GOT3 (cell line): ENCODE results near the gene UBTD1.
"Not testable (repeated sequence)": the region's sequence is repeated elsewhere in the genome, so short reads cannot be mapped to it uniquely, and the experiment has no call there.

Source experiments
- DNase-seq: peaks from one replicate; lab custom pipeline; 2025; ENCODE audit warnings: mixed read lengths; lab: John Stamatoyannopoulos, UW

Gene UBTD1

GRCh38 chr10:97515271-97515978, 16.7 kb downstream of the UBTD1 start:
- DNase-seq = no peak

DNA sequence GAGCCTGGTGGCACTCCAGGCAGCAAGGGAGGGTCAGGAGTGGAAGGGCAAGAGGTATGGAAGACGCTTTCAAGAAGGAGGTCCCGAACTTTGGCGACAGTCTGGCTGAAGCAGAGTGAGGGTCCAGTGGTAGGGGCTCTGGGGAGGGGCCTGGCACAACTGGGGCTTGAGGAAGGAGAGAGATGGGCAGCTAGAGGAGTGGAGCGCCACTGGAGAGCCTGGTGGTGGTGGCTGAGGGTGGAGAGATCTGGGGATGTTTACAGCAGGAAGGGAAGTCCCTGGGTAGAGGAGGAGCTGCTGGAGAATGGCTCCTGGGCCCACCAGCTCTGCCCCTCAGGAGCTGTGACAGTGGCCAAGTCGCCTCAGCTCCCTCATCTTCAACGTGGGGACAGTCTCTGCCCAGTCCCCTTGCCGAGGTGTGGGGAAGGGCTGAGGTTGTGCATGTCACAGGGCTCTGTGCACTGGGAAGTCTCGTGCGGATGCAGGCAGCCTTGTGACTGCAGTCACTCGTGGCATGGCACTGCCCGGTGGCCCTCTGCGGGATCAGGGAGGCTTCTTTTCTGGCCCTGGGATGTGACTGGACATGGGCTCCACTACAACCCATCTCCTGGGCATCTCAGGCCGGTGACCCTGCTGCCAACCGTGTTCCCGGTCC, 18.5 kb downstream of the UBTD1 start:
- DNase-seq = no peak

GRCh38 chr10:97517778-97518300, 19.1 kb downstream of the UBTD1 start:
- no peak for DNase-seq

DNA sequence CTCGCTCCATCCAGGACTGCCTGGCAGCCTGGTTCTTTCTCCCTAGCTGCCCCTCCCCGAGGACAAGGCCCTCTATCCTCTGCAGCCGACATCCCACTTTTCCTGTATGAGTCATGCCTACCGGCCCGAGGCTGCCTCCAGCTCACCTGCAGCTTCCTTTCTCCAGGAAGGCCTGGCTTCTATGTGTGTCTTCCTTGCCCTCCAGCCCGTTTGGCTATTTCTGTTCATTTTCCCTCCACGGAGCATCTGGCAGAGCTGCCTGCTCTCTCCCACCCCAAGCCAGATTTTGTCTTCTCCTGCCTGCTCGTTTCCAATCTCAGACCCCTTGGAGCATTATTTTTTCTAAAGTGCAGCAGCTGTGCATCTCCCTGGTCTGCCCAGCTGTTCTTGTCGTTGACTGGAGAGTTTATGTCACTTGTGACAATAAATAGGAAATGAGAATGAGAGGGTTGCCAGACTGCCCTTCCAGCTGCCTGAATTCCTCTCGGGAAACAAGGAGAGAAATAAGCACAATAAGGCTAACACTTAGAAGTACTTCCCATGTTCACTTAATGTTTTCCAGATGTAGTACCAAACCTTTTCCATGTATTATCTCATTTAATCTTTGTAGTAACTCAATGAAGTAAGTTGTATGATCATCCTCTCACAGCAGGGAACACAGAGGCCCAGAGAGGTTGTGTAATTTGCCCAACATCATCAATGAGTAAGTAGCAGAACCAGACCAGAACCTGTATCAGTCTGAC, 19.7 kb downstream of the UBTD1 start:
- DNase-seq = no peak

DNA sequence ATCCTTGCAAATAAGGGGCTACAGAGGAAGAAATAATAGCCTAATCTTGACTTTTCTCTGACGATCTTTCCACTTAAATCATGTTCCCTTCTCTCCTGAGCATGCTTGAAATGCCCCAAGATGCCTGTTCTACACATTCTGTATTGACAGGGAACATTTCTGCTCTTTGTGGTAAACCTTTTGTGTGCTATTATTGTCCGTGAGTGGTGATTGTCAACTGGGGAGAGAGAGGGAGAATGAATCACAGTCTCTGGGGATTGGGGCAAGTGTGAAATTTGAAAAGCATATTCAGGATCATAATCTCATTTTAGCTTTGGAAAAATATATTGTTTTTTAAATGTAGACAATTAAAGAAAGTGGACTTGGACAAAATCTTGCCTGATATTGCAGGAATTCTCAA, 20.6 kb downstream of the UBTD1 start:
- no peak for DNase-seq

- no peak for DNase-seq
Measured at GRCh38 chr10:97520520-97520919, 21.8 kb downstream of the UBTD1 start.

DNA sequence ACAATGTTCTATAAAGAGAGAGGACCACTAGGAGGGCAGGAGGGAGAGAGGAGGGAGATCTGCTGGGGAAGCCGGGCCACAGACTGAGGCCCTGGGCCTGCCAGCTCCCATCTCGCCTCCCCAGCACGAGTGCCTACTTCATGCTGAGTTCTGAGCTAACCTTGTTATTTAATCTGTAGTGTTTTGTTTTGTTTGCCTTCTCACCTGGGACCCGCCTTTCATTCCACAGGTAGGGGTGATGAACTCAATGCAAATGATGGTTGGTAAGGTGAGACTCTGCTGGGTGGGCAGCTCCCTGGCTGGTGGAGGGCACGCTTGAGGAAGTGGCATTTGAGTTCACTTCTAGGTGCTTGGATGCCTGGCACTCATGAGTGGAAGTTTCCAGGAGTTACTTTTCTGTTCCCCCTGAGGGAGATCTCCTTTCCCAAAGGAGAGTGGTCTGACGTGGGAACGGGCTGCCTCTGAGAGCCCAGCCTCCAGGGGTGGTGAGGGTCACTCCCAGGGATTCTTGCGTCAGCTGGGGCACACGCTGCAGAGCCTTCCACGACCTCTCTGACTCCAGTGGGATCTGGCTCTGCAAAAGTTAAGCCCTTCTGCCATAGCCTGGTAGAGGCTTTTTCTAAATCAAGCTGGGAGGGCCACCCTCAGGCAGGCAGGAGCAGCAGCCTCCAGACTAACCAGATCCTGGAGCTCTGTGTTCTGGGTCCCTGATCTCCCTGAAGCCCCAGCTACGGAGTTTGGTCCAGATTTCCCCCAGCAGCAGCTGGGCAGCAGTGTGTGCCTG, 22.4 kb downstream of the UBTD1 start:
- DNase-seq = no peak

DNA sequence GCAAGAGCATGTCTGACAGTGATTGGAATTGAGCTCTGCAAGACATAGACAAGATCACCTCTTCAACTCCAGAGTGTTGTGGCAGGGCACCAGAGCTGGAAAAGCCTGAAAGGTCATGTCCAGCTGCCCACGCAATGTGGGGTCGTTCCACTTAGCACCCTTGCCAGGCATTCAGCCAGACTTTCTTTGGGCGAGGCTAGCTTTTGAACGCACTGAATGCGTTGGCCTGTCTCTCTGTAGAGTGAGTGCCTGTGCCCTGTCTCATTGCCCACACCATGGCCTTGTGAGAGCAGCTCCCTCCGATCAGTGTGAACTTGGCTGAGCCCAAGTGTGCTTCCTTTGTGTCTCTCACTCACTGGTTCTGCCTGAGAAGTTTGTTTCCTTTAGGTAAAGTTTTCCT, 23.3 kb downstream of the UBTD1 start:
- no peak for DNase-seq

DNA sequence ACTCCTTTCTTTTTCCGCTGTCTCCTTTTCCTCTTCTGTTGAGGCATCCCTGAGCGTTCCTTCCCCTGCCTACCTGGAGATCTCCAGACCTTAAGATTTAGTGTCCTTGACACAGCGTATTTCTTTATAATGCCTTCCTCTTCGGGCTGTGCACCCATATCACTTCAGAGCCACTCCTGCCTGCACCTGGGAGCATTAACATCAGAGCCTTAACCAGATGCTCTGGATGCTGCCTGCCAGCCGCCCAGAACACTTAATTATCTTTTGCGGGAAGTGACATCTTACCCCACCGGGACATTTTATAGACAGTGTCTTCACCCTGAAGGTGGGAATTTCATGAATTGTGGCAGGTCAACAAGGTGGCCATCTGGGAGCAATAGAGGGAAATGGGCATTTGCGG, 24.2 kb downstream of the UBTD1 start:
- no peak for DNase-seq

GRCh38 chr10:97525086-97525485, 26.4 kb downstream of the UBTD1 start:
- no peak for DNase-seq

- no peak for DNase-seq
Measured at GRCh38 chr10:97525683-97526110, 27.0 kb downstream of the UBTD1 start.

- not testable (repeated sequence) for DNase-seq
Measured at GRCh38 chr10:97528876-97529275, 30.2 kb downstream of the UBTD1 start.

- no peak for DNase-seq
Measured at GRCh38 chr10:97529685-97530465, 31.2 kb downstream of the UBTD1 start.

- no peak for DNase-seq
Measured at GRCh38 chr10:97531401-97531986, 32.8 kb downstream of the UBTD1 start.

DNA sequence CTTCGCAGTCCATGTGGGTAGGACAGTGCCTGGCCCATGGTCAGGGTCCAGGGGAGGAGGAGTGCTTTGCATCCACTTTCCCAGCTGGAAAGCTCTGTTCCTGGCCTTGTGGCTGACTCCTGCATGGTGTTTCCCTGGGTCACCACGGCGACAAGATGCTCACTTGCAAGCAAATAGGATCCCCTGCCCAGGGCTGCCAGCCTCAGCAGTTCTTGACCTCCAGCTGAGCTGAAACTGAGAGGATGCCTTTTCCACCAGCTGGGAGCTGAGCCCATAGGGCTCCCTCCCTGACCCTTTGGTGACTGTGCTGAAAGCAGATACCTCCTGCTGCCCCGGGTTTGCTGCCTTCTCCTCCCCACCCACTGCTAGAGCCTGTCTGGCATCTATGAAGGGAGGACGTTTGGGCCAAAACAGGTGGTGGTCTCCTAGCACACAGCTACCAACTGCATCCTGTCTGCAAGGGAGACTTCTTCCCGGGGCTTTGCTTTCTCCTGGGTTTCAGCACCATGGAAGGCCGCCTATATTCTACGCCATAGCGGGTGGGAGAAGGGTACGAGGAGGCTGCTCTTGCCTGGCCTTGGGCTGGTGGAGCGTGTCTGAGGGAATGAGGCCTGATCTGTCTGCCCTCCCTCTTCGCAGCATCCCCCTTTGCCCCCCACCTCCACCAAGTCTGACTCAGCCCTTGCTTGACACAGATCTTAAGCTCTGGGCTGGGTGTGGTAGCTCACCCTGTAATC, 34.4 kb downstream of the UBTD1 start:
- DNase-seq = no peak

- no peak for DNase-seq
Measured at GRCh38 chr10:97533888-97534287, 35.2 kb downstream of the UBTD1 start.

GRCh38 chr10:97534746-97535367, 36.1 kb downstream of the UBTD1 start:
- no peak for DNase-seq

GRCh38 chr10:97537186-97537869, 38.6 kb downstream of the UBTD1 start:
- no peak for DNase-seq

GRCh38 chr10:97538411-97538810, 39.7 kb downstream of the UBTD1 start:
- DNase-seq = no peak
